Breast epithelium (tissue), 4 donors: Measurements from ENCODE around the gene DPP3. TPM values are rescaled to one million over a fixed set of nuclear protein-coding genes. Genes with fewer than 3 reads are reported as not detected.

ENCODE experiments used
- DNase-seq, 2 donors: peaks; one replicate each; pipeline ENCODE4 v3.0.0-alpha.2; 2019; ENCODE audit warnings: low spot score in 2 of 2
- H3K27ac ChIP-seq, 2 donors: fragments of 200-600 bp; sonication (generic) in 1 of 2; one replicate each; pipeline ENCODE4 v1.5.1; 2016 to 2019; ENCODE audit warnings: mild to moderate bottlenecking in 1 of 2
- H3K27me3 ChIP-seq, 2 donors: fragments of 200-600 bp; sonication (generic) in 1 of 2; one replicate each; pipeline versions ENCODE4 v1.5.1 to v1.6.0; 2017 to 2019; ENCODE audit warnings: control low read depth in 1 of 2, mild to moderate bottlenecking in 1 of 2
- H3K36me3 ChIP-seq: fragments of 200-600 bp; one replicate; pipeline ENCODE4 v1.5.1; 2019
- H3K4me1 ChIP-seq, 2 donors: fragments of 200-600 bp; sonication (generic); one replicate each; pipeline ENCODE4 v1.5.1; 2016 to 2019; ENCODE audit warnings: control low read depth in 1 of 2
- H3K4me3 ChIP-seq, 3 donors: fragments of 200-600 bp; sonication (generic); 1 replicate in 2 of 3; 2 replicates in 1 of 3; pipeline ENCODE4 v1.5.1; 2016 to 2019; ENCODE audit warnings: mild to moderate bottlenecking in 3 of 3, moderate library complexity in 2 of 3
- H3K9me3 ChIP-seq, 2 donors: fragments of 200-600 bp; sonication (generic) in 1 of 2; one replicate each; pipeline ENCODE4 v1.5.1; 2016 to 2019; ENCODE audit warnings: control low read depth in 1 of 2
- CTCF ChIP-seq, 3 donors: fragments of 450-650 bp; IDR thresholded peaks; one replicate each; pipeline ENCODE4 v1.5.1; 2016 to 2017; ENCODE audit warnings: antibody characterized with exemption in 3 of 3, mild to moderate bottlenecking in 3 of 3, moderate library complexity in 3 of 3
- POLR2A ChIP-seq: fragments of 450-650 bp; IDR thresholded peaks from one replicate; pipeline ENCODE4 v1.6.1; 2016; ENCODE audit warnings: antibody characterized with exemption, mild to moderate bottlenecking, moderate library complexity
- POLR2AphosphoS5 ChIP-seq, 3 donors: sonication (generic); formaldehyde crosslinking; IDR thresholded peaks; one replicate each; pipeline ENCODE4 v1.6.1; 2017; ENCODE audit warnings: antibody characterized with exemption in 3 of 3
- intact Hi-C: fragments of 100-400 bp; cut with DNase I; formaldehyde crosslinking; loops from one replicate; pipeline ENCODE4 v1.15.1; 2023; ENCODE audit warnings: low total_unique reads
- total RNA-seq, 3 donors: library from RNA; depleted of rRNA; stranded (reverse); fragments of >200 nt; gene quantifications; one replicate each; pipeline ENCODE4 v1.1.0, GENCODE V29; 2016

The DPP3 gene
- total RNA-seq, 3 donors from 2014 or later = 16.5 to 24.3 (median 16.7) TPM

GRCh38 chr11:66556086-66556485 lies 75.9 kb downstream of the DPP3 start:
- intact Hi-C loops = no loop called here
- Histone ChIP-seq H3K9me3 (no peaks in the 10 kb centered on the region), H3K27ac (no peak overlapping the region), H3K4me3 (no peak overlapping the region), H3K27me3 (peaks cover 0 to 4% of the 10 kb centered on the region in 2 donors), H3K4me1 (no peaks in the 10 kb centered on the region), H3K36me3 (no peaks in the 10 kb centered on the region)
- TF ChIP-seq CTCF (IDR thresholded peaks at IDR 0.05) = no peak
- no peak for TF ChIP-seq POLR2AphosphoS5 (IDR thresholded peaks at IDR 0.05)
- no peak for TF ChIP-seq POLR2A
- no peak for DNase-seq

GRCh38 chr11:66557733-66558326 lies 77.6 kb downstream of the DPP3 start:
- Histone ChIP-seq H3K27ac (no peak overlapping the region), H3K9me3 (no peaks in the 10 kb centered on the region), H3K27me3 (peaks cover 0 to 4% of the 10 kb centered on the region in 2 donors), H3K36me3 (no peaks in the 10 kb centered on the region), H3K4me3 (no peak overlapping the region), H3K4me1 (no peaks in the 10 kb centered on the region)
- no peak for DNase-seq
- intact Hi-C loops = no loop called here
- TF ChIP-seq POLR2A (no peak), CTCF (IDR thresholded peaks at IDR 0.05) (no peak), POLR2AphosphoS5 (IDR thresholded peaks at IDR 0.05) (no peak)

Other genes starting within 250 kb of the DPP3 start
- gene KLC2, start 222.7 kb upstream of the DPP3 start, total RNA-seq = 10 to 100 TPM; 13.2 to 15.4 (median 14.1) TPM
- 10 to 100 TPM; 87.2 to 99.4 (median 98.2) TPM for gene RAB1B, start 211.8 kb upstream of the DPP3 start, total RNA-seq
- gene CNIH2, start 202.3 kb upstream of the DPP3 start, total RNA-seq = under 1 TPM in 1 of 3 donors, not detected in 2; 0.48 TPM
- gene YIF1A, start 191.3 kb upstream of the DPP3 start, total RNA-seq = 10 to 100 TPM; 56.8 to 61.4 (median 57.7) TPM
- 1 to 10 TPM in 1 of 3 donors, under 1 TPM in 2; 0.16 to 1.6 (median 0.33) TPM for gene TMEM151A, start 188.5 kb upstream of the DPP3 start, total RNA-seq
- 10 to 100 TPM; 17.3 to 69.1 (median 24.9) TPM for gene CD248, start 163.4 kb upstream of the DPP3 start, total RNA-seq
- gene RIN1, start 144.0 kb upstream of the DPP3 start, total RNA-seq = 1 to 10 TPM; 3.2 to 6.6 (median 5.2) TPM
- 10 to 100 TPM; 52.0 to 61.6 (median 54.3) TPM for gene BRMS1, start 135.3 kb upstream of the DPP3 start, total RNA-seq
- 10 to 100 TPM; 20.0 to 35.4 (median 30.1) TPM for gene B4GAT1, start 132.8 kb upstream of the DPP3 start, total RNA-seq
- gene SLC29A2, start 108.7 kb upstream of the DPP3 start, total RNA-seq = 1 to 10 TPM; 4.9 to 7.5 (median 6.4) TPM
- not detected for gene NPAS4, start 59.4 kb upstream of the DPP3 start, total RNA-seq
- 10 to 100 TPM; 33.1 to 42.3 (median 36.8) TPM for gene MRPL11, start 41.6 kb upstream of the DPP3 start, total RNA-seq
- gene PELI3, start 13.5 kb upstream of the DPP3 start, total RNA-seq = 10 to 100 TPM; 16.0 to 20.0 (median 18.6) TPM
- gene BBS1, start 30.2 kb downstream of the DPP3 start, total RNA-seq = 10 to 100 TPM; 51.5 to 79.5 (median 63.8) TPM
- gene ZDHHC24, start 65.6 kb downstream of the DPP3 start, total RNA-seq = 10 to 100 TPM; 12.9 to 20.0 (median 14.1) TPM
- gene ACTN3, start 66.5 kb downstream of the DPP3 start, total RNA-seq = under 1 TPM in 2 of 3 donors, not detected in 1; under 0.01 to 0.16 TPM
- 100 to 1,000 TPM in 2 of 3 donors, 10 to 100 TPM in 1; 98.6 to 149 (median 116) TPM for gene CTSF, start 88.2 kb downstream of the DPP3 start, total RNA-seq
- gene CCDC87, start 112.6 kb downstream of the DPP3 start, total RNA-seq = under 1 TPM in 1 of 3 donors, not detected in 2; 0.15 TPM
- 10 to 100 TPM; 27.5 to 44.2 (median 33.1) TPM for gene CCS, start 112.8 kb downstream of the DPP3 start, total RNA-seq
- 10 to 100 TPM; 42.6 to 55.0 (median 54.6) TPM for gene RBM14, start 136.2 kb downstream of the DPP3 start, total RNA-seq
- gene RBM4, start 158.3 kb downstream of the DPP3 start, total RNA-seq = 10 to 100 TPM; 73.9 to 98.3 (median 81.0) TPM
- 10 to 100 TPM; 14.9 to 43.8 (median 25.9) TPM for gene RBM4B, start 197.5 kb downstream of the DPP3 start, total RNA-seq
- gene SPTBN2, start 248.8 kb downstream of the DPP3 start, total RNA-seq = 10 to 100 TPM in 2 of 3 donors, 1 to 10 TPM in 1; 1.1 to 28.7 (median 27.2) TPM